C4-2B (cell line): Measurements from ENCODE around the gene IRX4.

Source experiments
- H3K27ac ChIP-seq: fragments of 450-650 bp; 2 replicates; pipeline ENCODE4 v1.5.1; 2017
- ZFX ChIP-seq: fragments of 450-650 bp; IDR thresholded peaks from 2 replicates; pipeline ENCODE4 v1.6.1; 2017
- TF ChIP-seq, protein P1 (sequence below): fragments of 450-650 bp; conservative IDR thresholded peaks from 2 replicates; pipeline ENCODE4 v1.5.1; 2017; ENCODE audit warnings: mild to moderate bottlenecking

Gene IRX4

DNA sequence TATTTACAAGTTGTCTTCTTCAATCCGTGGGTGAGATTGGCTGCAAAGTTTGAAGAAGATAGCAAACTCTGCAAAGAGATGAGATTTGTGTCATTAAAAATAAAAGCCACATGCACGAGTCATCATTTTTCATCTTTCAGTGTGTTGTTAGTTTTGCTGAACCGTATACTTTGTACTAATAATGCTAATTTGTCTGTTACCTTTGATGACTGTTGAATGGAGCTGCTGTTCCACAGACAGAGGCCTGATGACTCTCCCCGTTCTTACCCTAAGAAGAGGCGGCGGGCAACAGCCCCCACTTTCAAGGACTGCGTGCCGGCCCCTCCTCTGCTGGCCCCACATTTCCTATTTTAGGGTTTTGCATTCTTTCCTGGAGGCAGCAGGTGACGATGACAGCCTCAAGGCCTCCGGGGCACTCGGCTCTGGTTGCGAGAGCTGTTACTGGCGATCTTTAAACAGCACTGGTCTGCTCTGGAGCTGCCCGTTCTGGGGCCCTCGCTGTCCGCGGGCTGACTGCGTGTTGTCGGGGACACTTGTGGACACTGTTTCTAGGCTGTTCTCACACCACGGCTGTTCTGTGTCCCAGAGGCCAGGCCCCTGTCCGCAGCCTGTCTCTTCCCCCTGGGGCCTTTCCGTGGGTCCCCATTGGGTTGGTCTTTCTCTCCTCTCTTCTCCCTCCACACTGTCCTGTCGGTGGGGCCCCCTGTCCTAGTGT, 46.4 kb downstream of the IRX4 start:
- no peak overlapping the region for H3K27ac ChIP-seq
- TF ChIP-seq ZFX: no peak
- TF ChIP-seq, protein P1, sequence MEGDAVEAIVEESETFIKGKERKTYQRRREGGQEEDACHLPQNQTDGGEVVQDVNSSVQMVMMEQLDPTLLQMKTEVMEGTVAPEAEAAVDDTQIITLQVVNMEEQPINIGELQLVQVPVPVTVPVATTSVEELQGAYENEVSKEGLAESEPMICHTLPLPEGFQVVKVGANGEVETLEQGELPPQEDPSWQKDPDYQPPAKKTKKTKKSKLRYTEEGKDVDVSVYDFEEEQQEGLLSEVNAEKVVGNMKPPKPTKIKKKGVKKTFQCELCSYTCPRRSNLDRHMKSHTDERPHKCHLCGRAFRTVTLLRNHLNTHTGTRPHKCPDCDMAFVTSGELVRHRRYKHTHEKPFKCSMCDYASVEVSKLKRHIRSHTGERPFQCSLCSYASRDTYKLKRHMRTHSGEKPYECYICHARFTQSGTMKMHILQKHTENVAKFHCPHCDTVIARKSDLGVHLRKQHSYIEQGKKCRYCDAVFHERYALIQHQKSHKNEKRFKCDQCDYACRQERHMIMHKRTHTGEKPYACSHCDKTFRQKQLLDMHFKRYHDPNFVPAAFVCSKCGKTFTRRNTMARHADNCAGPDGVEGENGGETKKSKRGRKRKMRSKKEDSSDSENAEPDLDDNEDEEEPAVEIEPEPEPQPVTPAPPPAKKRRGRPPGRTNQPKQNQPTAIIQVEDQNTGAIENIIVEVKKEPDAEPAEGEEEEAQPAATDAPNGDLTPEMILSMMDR: no peak

DNA sequence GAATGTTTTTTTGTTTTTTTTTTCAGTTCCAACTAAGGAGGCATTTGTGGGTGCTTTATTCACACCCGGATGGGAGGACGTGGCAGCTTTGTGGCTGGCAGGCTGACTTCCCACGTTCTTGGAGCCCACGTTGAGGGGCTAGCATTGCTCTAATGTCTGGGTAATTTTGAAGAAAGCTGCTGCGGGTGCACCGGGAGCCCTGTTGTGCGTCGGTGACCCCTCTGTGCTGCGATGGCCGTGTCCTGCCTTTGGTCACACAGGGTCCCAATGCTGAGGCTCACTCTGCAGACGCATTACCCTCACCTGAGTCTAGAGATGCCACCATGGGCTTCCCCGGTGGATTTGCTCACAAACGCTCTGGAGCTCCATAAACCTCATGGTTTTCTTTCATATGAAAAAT, 47.3 kb downstream of the IRX4 start:
- no peak for TF ChIP-seq ZFX
- TF ChIP-seq, protein P1: no peak
- H3K27ac ChIP-seq: no peak overlapping the region

DNA sequence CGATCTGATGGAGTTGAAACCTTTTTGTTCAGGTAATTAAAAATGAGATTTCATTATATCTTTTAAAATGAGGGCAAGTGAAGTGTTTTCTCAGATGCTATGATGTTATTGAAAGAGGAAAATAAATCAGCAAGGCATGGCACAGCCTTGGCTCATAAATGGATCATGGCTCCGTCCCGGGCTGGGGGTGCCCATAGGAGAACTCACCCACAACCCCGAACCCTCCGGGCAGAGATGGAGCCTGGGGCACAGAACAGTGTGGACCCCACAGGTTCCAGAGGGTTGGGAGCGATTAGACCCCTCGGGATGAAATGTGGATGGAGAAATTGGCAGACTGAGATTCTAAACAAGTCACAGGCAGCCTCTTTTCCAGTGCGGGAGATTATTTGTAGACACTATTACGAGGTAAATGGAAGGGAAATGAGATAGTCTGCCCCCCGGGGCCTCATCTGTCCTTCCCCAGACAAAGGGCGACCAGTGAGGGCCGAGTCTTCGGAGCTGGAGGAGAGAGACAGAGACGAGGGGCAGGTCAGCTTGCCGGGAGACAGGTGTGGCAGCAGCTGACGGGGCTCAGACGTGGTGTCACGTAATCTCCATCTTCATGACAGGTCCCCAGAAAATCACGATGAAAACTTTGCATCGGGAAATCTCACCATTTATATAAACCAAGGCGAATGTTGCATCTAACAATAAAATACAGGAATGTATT, 47.9 kb downstream of the IRX4 start:
- no peak overlapping the region for H3K27ac ChIP-seq
- TF ChIP-seq, protein P1: no peak
- TF ChIP-seq ZFX: no peak

DNA sequence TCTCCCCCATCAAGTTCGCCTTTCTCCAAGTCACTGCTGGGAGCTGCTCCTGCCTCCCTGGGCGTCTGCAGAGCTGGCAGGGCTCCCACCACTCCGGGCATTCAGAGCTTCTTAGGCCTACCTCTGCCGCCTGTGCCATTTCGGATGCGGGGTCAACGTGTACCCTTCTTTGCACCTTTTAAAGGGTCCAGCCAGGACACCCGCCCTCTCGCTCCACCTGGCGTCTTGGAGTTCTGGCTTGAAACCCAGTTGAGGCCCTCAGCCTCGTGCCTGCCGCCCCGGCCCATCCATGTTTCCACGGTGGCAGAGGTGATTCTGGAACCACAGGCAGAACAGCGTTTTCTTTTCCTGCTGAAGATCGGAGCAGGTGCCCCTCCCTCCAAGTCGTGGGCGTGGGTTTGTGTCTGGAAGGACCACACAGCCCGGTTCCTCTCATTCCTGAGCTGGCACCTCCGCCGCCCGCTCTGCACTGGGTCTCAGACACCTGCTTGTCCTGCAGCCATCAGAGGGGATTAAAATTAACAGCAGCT, 48.6 kb downstream of the IRX4 start:
- no peak overlapping the region for H3K27ac ChIP-seq
- TF ChIP-seq, protein P1: no peak
- TF ChIP-seq ZFX: no peak

DNA sequence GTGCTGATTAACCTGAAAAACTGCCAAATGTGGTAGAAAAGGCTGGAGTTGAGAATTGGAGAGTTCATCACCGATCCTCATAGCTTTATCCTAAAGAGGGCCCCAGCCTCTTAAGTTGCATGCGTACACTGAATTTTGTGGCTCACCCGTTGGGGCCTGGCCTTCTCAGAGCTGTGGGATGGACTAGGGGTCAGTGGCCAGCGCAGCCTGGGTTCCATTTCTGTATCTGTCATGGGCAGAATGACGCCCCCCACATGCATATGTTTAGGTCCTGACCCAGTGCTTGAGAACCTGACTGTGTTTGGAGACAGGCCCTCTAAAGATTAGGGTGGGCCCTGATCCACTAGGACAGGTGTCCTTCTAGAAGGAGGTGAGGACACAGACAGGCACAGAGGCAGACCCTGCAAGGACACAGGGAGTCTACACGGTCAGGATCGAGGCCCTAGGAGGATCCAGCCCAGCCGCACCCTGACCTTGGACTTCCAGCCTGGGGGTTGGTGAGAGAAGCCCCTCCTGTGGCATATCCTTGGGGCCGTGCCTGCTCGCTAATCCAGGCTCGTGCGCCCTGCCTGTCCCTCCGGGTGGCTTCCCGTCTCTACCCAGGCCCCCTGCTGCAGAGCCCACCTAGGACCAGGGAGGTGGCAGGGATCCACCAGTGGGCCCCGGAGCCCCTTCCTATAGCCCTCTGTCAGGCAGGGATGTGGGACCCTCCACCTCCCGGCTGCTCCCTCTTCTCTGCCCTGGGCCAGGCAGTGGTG, 49.3 kb downstream of the IRX4 start:
- TF ChIP-seq, protein P1: no peak
- TF ChIP-seq ZFX: no peak
- H3K27ac ChIP-seq: no peak overlapping the region

DNA sequence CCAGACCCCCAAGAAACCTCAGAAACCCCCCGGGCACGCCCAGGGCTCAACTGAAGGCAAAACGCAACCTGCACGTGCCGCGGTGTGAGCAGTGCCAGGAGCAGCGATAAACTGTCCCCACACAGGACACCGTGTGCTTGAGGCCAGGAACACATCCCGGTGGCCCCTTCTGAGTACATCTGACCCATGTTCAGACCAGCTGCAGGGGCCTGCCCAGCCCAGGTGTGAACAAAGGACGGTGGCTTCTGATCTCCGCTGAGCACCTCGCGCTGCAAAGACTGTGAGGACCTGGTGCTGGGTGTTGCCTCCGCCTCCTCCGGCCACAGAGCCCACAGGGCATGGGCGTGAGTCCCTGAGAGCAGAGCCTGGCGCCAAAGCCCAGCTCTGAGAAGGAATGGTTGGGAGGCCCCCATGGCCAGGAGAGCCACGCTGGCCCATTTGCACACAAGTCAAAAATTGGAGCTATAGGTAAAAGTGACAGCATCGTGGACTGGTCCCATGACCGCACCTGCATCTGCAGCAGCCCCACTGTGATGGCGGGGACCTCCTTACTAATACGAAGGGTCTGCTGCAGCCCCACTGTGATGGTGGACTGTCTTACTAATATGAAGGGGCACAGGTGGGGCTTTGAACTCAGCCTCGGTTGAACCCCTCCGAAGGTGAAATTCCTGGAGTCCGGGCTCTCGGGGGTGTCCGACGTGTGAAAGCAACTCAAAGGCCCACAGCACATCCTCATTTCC, 50.0 kb downstream of the IRX4 start:
- H3K27ac ChIP-seq: no peak overlapping the region
- TF ChIP-seq, protein P1: no peak
- no peak for TF ChIP-seq ZFX
